Renal cortex interstitium (tissue), 11 donors: Measurements from ENCODE around the gene TGM6. TPM values are rescaled to one million over a fixed set of nuclear protein-coding genes. Genes with fewer than 3 reads are reported as not detected.
"Not testable (repeated sequence)": the region's sequence is repeated elsewhere in the genome, so short reads cannot be mapped to it uniquely, and the experiment has no call there.

Experiments used
- DNase-seq, 11 donors: peaks; one replicate each; pipeline ENCODE4 v3.0.0-alpha.2; 2013; ENCODE audit warnings: low read depth in 9 of 11, low spot score in 4 of 11; ENCODE audit errors: extremely low read depth in 1 of 11
- polyA plus RNA-seq, 3 donors: library from polyadenylated mRNA; unstranded; fragments of 120-200 nt; gene quantifications; one replicate each; pipeline ENCODE4 v1.2.1, GENCODE V29; 2013; ENCODE audit not compliant: insufficient read length in 3 of 3

Gene TGM6
- polyA plus RNA-seq, 3 donors, result not detected

GRCh38 chr20:2394411-2395055 is 13.8 kb downstream of the TGM6 start:
- DNase-seq, result no peak

- DNase-seq, result no peak
Measured at GRCh38 chr20:2395136-2395535, 14.4 kb downstream of the TGM6 start.

- no peak for DNase-seq
Measured at GRCh38 chr20:2396241-2396814, 15.6 kb downstream of the TGM6 start.

GRCh38 chr20:2397091-2397490 is 16.4 kb downstream of the TGM6 start:
- DNase-seq, result no peak

- no peak for DNase-seq
Measured at GRCh38 chr20:2397595-2398145, 17.0 kb downstream of the TGM6 start.

- DNase-seq, result no peak
Measured at GRCh38 chr20:2398449-2398848, 17.7 kb downstream of the TGM6 start.

- no peak for DNase-seq
Measured at GRCh38 chr20:2399390-2399789, 18.7 kb downstream of the TGM6 start.

GRCh38 chr20:2400290-2400689 is 19.6 kb downstream of the TGM6 start:
- no peak for DNase-seq

- no peak for DNase-seq
Measured at GRCh38 chr20:2401527-2401926, 20.8 kb downstream of the TGM6 start.

GRCh38 chr20:2402271-2402980 is 21.7 kb downstream of the TGM6 start:
- peak in 9 of 11 donors; percentile 1 to 27 (median 13) for DNase-seq

- no peak for DNase-seq
Measured at GRCh38 chr20:2403291-2404052, 22.8 kb downstream of the TGM6 start.

- no peak for DNase-seq
Measured at GRCh38 chr20:2405693-2406065, 25.0 kb downstream of the TGM6 start.

GRCh38 chr20:2407355-2407754 is 26.7 kb downstream of the TGM6 start:
- not testable (repeated sequence) for DNase-seq

- DNase-seq, result no peak
Measured at GRCh38 chr20:2408111-2408510, 27.4 kb downstream of the TGM6 start.

- no peak for DNase-seq
Measured at GRCh38 chr20:2416541-2417212, 36.0 kb downstream of the TGM6 start.

GRCh38 chr20:2417213-2417541 is 36.5 kb downstream of the TGM6 start:
- DNase-seq, result no peak

GRCh38 chr20:2418388-2418787 is 37.7 kb downstream of the TGM6 start:
- no peak for DNase-seq

GRCh38 chr20:2420510-2420909 is 39.8 kb downstream of the TGM6 start:
- DNase-seq, result no peak

- DNase-seq, result no peak
Measured at GRCh38 chr20:2421247-2421646, 40.5 kb downstream of the TGM6 start.
